Pancreas (tissue), 10 donors: ENCODE measurements around the gene CISTR. TPM values are rescaled to one million over a fixed set of nuclear protein-coding genes. Genes with fewer than 3 reads are reported as not detected.

Experiments used
- ATAC-seq, 4 donors: fragments of 200-7000 bp; cut with Tn5 transposase; one replicate each; pipeline versions ENCODE4 v1.8.0 to v1.9.1; 2020; ENCODE audit warnings: mild to moderate bottlenecking in 4 of 4, moderate library complexity in 4 of 4
- DNase-seq, 6 donors: peaks; one replicate each; pipeline ENCODE4 v3.0.0-alpha.2; 2020
- FAIRE-seq: peaks from 2 replicates; lab custom pipeline; 2012; peaks lifted over from hg19 to GRCh38; lab: Jason Lieb, UNC
- H3K27ac ChIP-seq, 4 donors: fragments of 200-600 bp; sonication (generic); 1 replicate in 3 of 4; 2 replicates in 1 of 4; pipeline versions ENCODE4 v1.5.0 to v1.8.0; 2020
- H3K27me3 ChIP-seq, 4 donors: fragments of 200-600 bp; one replicate each; pipeline ENCODE4 v1.8.0; 2021
- H3K36me3 ChIP-seq, 3 donors: fragments of 200-600 bp; sonication (generic) in 1 of 3; one replicate each; pipeline versions ENCODE4 v1.5.0 to v1.8.0; 2020 to 2021
- H3K4me1 ChIP-seq, 3 donors: fragments of 200-600 bp; one replicate each; pipeline ENCODE4 v1.8.0; 2021
- H3K4me3 ChIP-seq, 4 donors: fragments of 200-600 bp; sonication (generic) in 2 of 4; one replicate each; pipeline versions ENCODE4 v1.5.0 to v1.8.0; 2020 to 2021
- H3K9me3 ChIP-seq, 4 donors: fragments of 200-600 bp; one replicate each; pipeline ENCODE4 v1.8.0; 2021
- CTCF ChIP-seq, 4 donors: fragments of 200-600 bp; sonication (generic) in 3 of 4; IDR thresholded peaks; one replicate each; pipeline versions ENCODE4 v1.5.0 to v1.8.0; 2021; ENCODE audit warnings: antibody characterized with exemption in 4 of 4
- WGBS, 2 donors: extraction: QIAGEN DNeasy Blood & Tissue Kit; methylation state at CpG; one replicate each; pipeline ENCODE4 v1.1.7; 2013; 5-methylcytosine and 5-hydroxymethylcytosine counted together
- intact Hi-C, 3 donors: fragments of 100-400 bp; cut with DNase I; formaldehyde crosslinking; loops; one replicate each; pipeline versions ENCODE4 v1.11.1 to v1.14.2; 2022
- polyA plus RNA-seq, 2 donors: library from polyadenylated mRNA; stranded (reverse); fragments of 200-250 nt; gene quantifications; one replicate each; pipeline ENCODE4 v1.2.3, GENCODE V29; 2013
- total RNA-seq, 6 donors: library from RNA; stranded (reverse); fragmentation: NEBNext Ultra II Directional in 4 of 6; extraction: Animal tissue kit (Norgen Biotek cat#: 25700) in 4 of 6; gene quantifications; one replicate each; pipeline versions ENCODE4 v1.2.1 to v1.2.4, GENCODE V29; 2021 to 2023
- donor health status: healthy with polysubstance abuse.
- donor health status: DM: no; HTN: no; CAD: no; lungs with moderate emphysema.
- donor health status: DM: no; HTN: no; CAD: no.
- donor health status: control.
- donor health status: control.
- donor health status: Bipolar disorder and iron deficiency.
- donor health status: DM: yes; HTN: yes; CAD: no.
- donor health status: DM: no; HTN: no; CAD: no.
- donor health status: DM: no; HTN: no; CAD: no.
- donor health status: DM: yes; HTN: yes; CAD: no.

The CISTR gene
- total and polyA plus RNA-seq, 8 donors = not detected

GRCh38 chr12:53777412-53777811, 25.6 kb upstream of the CISTR start:
- no peaks in the 10 kb centered on the region for H3K4me1 ChIP-seq
- 74 to 75% methylated on average over 2 of the region's 2 CpGs for WGBS, 2 donors
- DNase-seq (no peak), FAIRE-seq (no peak), ATAC-seq (no peak)
- H3K27ac ChIP-seq = no peak overlapping the region
- no peak for TF ChIP-seq CTCF (IDR thresholded peaks at IDR 0.05)
- H3K4me3 ChIP-seq = no peak overlapping the region
- no peaks in the 10 kb centered on the region for H3K36me3 ChIP-seq
- H3K9me3 ChIP-seq = no peaks in the 10 kb centered on the region
- intact Hi-C loops = no loop called here
- peaks cover 0 to 4% (median 0%) of the 10 kb centered on the region in 4 donors for H3K27me3 ChIP-seq

GRCh38 chr12:53776872-53777271, 25.1 kb upstream of the CISTR start:
- ATAC-seq (no peak), DNase-seq (no peak), FAIRE-seq (no peak)
- intact Hi-C loops = no loop called here
- H3K4me1 ChIP-seq = no peaks in the 10 kb centered on the region
- 88 to 89% methylated on average over 1 of the region's 1 CpG for WGBS, 2 donors
- H3K4me3 ChIP-seq = no peak overlapping the region
- TF ChIP-seq CTCF (IDR thresholded peaks at IDR 0.05) = no peak
- no peaks in the 10 kb centered on the region for H3K36me3 ChIP-seq
- no peaks in the 10 kb centered on the region for H3K9me3 ChIP-seq
- H3K27ac ChIP-seq = no peak overlapping the region
- peaks cover 0 to 4% (median 0%) of the 10 kb centered on the region in 4 donors for H3K27me3 ChIP-seq

- TF ChIP-seq CTCF (IDR thresholded peaks at IDR 0.05) = no peak
- Histone ChIP-seq H3K9me3 (no peaks in the 10 kb centered on the region), H3K36me3 (no peaks in the 10 kb centered on the region), H3K27ac (no peak overlapping the region), H3K27me3 (peaks cover 0 to 3% (median 0%) of the 10 kb centered on the region in 4 donors), H3K4me3 (no peak overlapping the region), H3K4me1 (no peaks in the 10 kb centered on the region)
- FAIRE-seq (no peak), DNase-seq (no peak), ATAC-seq (peak in 2 of 4 donors; percentile 36 to 56)
- intact Hi-C loops = no loop called here
- 55 to 56% methylated on average over 6 of the region's 6 CpGs for WGBS, 2 donors
Observed at GRCh38 chr12:53775478-53776145, 23.8 kb upstream of the CISTR start.

GRCh38 chr12:53770281-53770680, 18.5 kb upstream of the CISTR start:
- intact Hi-C loops = no loop called here

More at GRCh38 chr12:53770281-53770680, 18.5 kb upstream of the CISTR start:
- TF ChIP-seq CTCF (IDR thresholded peaks at IDR 0.05) = no peak
- H3K36me3 ChIP-seq = no peaks in the 10 kb centered on the region
- DNase-seq (no peak), FAIRE-seq (no peak), ATAC-seq (peak in 1 of 4 donors; percentile 46)
- H3K4me1 ChIP-seq = no peaks in the 10 kb centered on the region
- no peaks in the 10 kb centered on the region for H3K27me3 ChIP-seq
- no peak overlapping the region for H3K4me3 ChIP-seq
- no peak overlapping the region for H3K27ac ChIP-seq
- H3K9me3 ChIP-seq = no peaks in the 10 kb centered on the region
